Raji (cell line): ENCODE data around the gene ACE.

ENCODE experiments used
- POLR2A ChIP-seq: IDR thresholded peaks from 2 replicates; pipeline ENCODE4 v1.6.1; 2011; ENCODE audit warnings: low read depth, low read length, control low read depth; ENCODE audit not compliant: insufficient read depth

Gene ACE

GRCh38 chr17:63479495-63480184 lies 2.8 kb downstream of the ACE start:
- no peak for TF ChIP-seq POLR2A

GRCh38 chr17:63480192-63480784 lies 3.4 kb downstream of the ACE start:
- no peak for TF ChIP-seq POLR2A

- no peak for TF ChIP-seq POLR2A
Measured at GRCh38 chr17:63480826-63481487, 4.1 kb downstream of the ACE start.

- TF ChIP-seq POLR2A: no peak
Measured at GRCh38 chr17:63481488-63481870, 4.6 kb downstream of the ACE start.

GRCh38 chr17:63482509-63482908 lies 5.6 kb downstream of the ACE start:
- TF ChIP-seq POLR2A: no peak

GRCh38 chr17:63483038-63483437 lies 6.2 kb downstream of the ACE start:
- no peak for TF ChIP-seq POLR2A

- no peak for TF ChIP-seq POLR2A
Measured at GRCh38 chr17:63483655-63484575, 7.1 kb downstream of the ACE start.

- TF ChIP-seq POLR2A: no peak
Measured at GRCh38 chr17:63486317-63487013, 9.6 kb downstream of the ACE start.

GRCh38 chr17:63487014-63487339 lies 10.1 kb downstream of the ACE start:
- no peak for TF ChIP-seq POLR2A

- TF ChIP-seq POLR2A: no peak
Measured at GRCh38 chr17:63488851-63489250, 12.0 kb downstream of the ACE start.

- TF ChIP-seq POLR2A: no peak
Measured at GRCh38 chr17:63489291-63489690, 12.4 kb downstream of the ACE start.

- no peak for TF ChIP-seq POLR2A
Measured at GRCh38 chr17:63490329-63490728, 13.5 kb downstream of the ACE start.

GRCh38 chr17:63490858-63491400 lies 14.1 kb downstream of the ACE start:
- TF ChIP-seq POLR2A: no peak

- TF ChIP-seq POLR2A: no peak
Measured at GRCh38 chr17:63491413-63491812, 14.6 kb downstream of the ACE start.
